Endothelial cell of hepatic sinusoid (primary cell): Measurements from ENCODE around the gene TENM3.

Experiments
- in situ Hi-C: cut with HindIII; loops from 2 replicates; pipeline ENCODE4 v1.10.0; 2017; ENCODE audit warnings: low sequenced_read_pairs

TENM3 gene

GRCh38 chr4:182600093-182600492 is 356.9 kb downstream of the TENM3 start:
- in situ Hi-C loops: no loop called here

- in situ Hi-C loops: no loop called here
These were observed 357.7 kb downstream of the TENM3 start for GRCh38 chr4:182600856-182601255.

GRCh38 chr4:182604161-182604622 is 361.0 kb downstream of the TENM3 start:
- in situ Hi-C loops: no loop called here

- in situ Hi-C loops: no loop called here
These were observed 361.8 kb downstream of the TENM3 start for GRCh38 chr4:182604953-182605352.

- in situ Hi-C loops: no loop called here
These were observed 365.3 kb downstream of the TENM3 start for GRCh38 chr4:182608525-182608924.

GRCh38 chr4:182616476-182616875 is 373.3 kb downstream of the TENM3 start:
- in situ Hi-C loops: no loop called here

GRCh38 chr4:182619660-182620059 is 376.5 kb downstream of the TENM3 start:
- in situ Hi-C loops: no loop called here

GRCh38 chr4:182620111-182620980 is 377.1 kb downstream of the TENM3 start:
- in situ Hi-C loops: no loop called here

- in situ Hi-C loops: no loop called here
These were observed 381.1 kb downstream of the TENM3 start for GRCh38 chr4:182624281-182624680.

- in situ Hi-C loops: no loop called here
These were observed 382.0 kb downstream of the TENM3 start for GRCh38 chr4:182625193-182625592.

- in situ Hi-C loops: no loop called here
These were observed 384.8 kb downstream of the TENM3 start for GRCh38 chr4:182627996-182628395.

GRCh38 chr4:182628544-182628943 is 385.3 kb downstream of the TENM3 start:
- in situ Hi-C loops: no loop called here

GRCh38 chr4:182629096-182629495 is 385.9 kb downstream of the TENM3 start:
- in situ Hi-C loops: no loop called here

- in situ Hi-C loops: no loop called here
These were observed 397.3 kb downstream of the TENM3 start for GRCh38 chr4:182640491-182640890.

- in situ Hi-C loops: no loop called here
These were observed 397.7 kb downstream of the TENM3 start for GRCh38 chr4:182640932-182641331.

- in situ Hi-C loops: no loop called here
These were observed 399.6 kb downstream of the TENM3 start for GRCh38 chr4:182642831-182643230.

GRCh38 chr4:182643801-182644682 is 400.8 kb downstream of the TENM3 start:
- in situ Hi-C loops: no loop called here

GRCh38 chr4:182644683-182645050 is 401.5 kb downstream of the TENM3 start:
- in situ Hi-C loops: no loop called here

- in situ Hi-C loops: no loop called here
These were observed 402.3 kb downstream of the TENM3 start for GRCh38 chr4:182645511-182645910.

GRCh38 chr4:182647646-182648300 is 404.6 kb downstream of the TENM3 start:
- in situ Hi-C loops: no loop called here

- in situ Hi-C loops: no loop called here
These were observed 405.6 kb downstream of the TENM3 start for GRCh38 chr4:182648766-182649165.
